B cell (primary cell): Measurements from ENCODE around the gene ADD3. TPM values are rescaled to one million over a fixed set of nuclear protein-coding genes. Genes with fewer than 3 reads are reported as not detected.
"Not testable (repeated sequence)": the region's sequence is repeated elsewhere in the genome, so short reads cannot be mapped to it uniquely, and the experiment has no call there.

Experiments used
- ATAC-seq: fragments of 200-7000 bp; cut with Tn5 transposase; one replicate; pipeline ENCODE4 v1.10.0; 2021; ENCODE audit warnings: low read depth, mild to moderate bottlenecking, moderate number of reproducible peaks, moderate library complexity
- CTCF ChIA-PET: fragments of 350-600 bp; sonication (Branson Sonifier 250); formaldehyde crosslinking; loops from one replicate; lab custom pipeline; 2021; ENCODE audit warnings: antibody characterized with exemption, inconsistent platforms; lab: Charles Lee
- POLR2A ChIA-PET: fragments of 350-600 bp; sonication (Branson Sonifier 250); formaldehyde crosslinking; loops from one replicate; lab custom pipeline; 2021; ENCODE audit warnings: antibody characterized with exemption; lab: Charles Lee
- DNase-seq: peaks from one replicate; pipeline ENCODE4 v3.0.0; 2013
- H2AFZ ChIP-seq: 2 replicates; pipeline ENCODE4 v1.6.1; 2012; ENCODE audit warnings: mild to moderate bottlenecking, low read depth, low read length; ENCODE audit not compliant: insufficient read depth, poor library complexity, severe bottlenecking
- H3K27ac ChIP-seq, 2 donors: 1 replicate in 1 of 2; 2 replicates in 1 of 2; pipeline ENCODE4 v1.5.1; 2012 to 2013; ENCODE audit warnings: low read length in 2 of 2, mild to moderate bottlenecking in 2 of 2, moderate library complexity in 1 of 2
- H3K27me3 ChIP-seq, 4 experiments: fragments of 200-600 bp in 1 of 4; sonication (generic) in 1 of 4; replicated peaks in 1 of 4; 1 replicate in 2 of 4; 2 replicates in 2 of 4; pipeline versions ENCODE4 v1.6.1 to v1.7.0; 2013 to 2016; ENCODE audit warnings: low read length in 3 of 4, mild to moderate bottlenecking in 2 of 4, mixed read lengths in 1 of 4, moderate library complexity in 1 of 4; ENCODE audit not compliant: insufficient read depth in 4 of 4, control insufficient read depth in 3 of 4; ENCODE audit errors: control extremely low read depth in 1 of 4
- H3K36me3 ChIP-seq, 2 experiments: replicated peaks in 1 of 2; 1 replicate in 1 of 2; 2 replicates in 1 of 2; pipeline versions ENCODE4 v1.6.1 to v1.7.1; 2013; ENCODE audit warnings: low read length in 1 of 2; ENCODE audit not compliant: insufficient read depth in 2 of 2, control insufficient read depth in 1 of 2; ENCODE audit errors: control extremely low read depth in 1 of 2, extremely low read depth in 1 of 2
- H3K4me1 ChIP-seq, 2 donors: fragments of 200-600 bp in 1 of 2; sonication (generic) in 1 of 2; 1 replicate in 1 of 2; 2 replicates in 1 of 2; pipeline versions ENCODE4 v1.5.1 to v1.6.1; 2013 to 2017; ENCODE audit warnings: low read length in 2 of 2; ENCODE audit not compliant: control insufficient read depth in 2 of 2, insufficient read depth in 2 of 2
- H3K4me2 ChIP-seq: replicated peaks from 2 replicates; pipeline ENCODE3; 2012; ENCODE audit warnings: mild to moderate bottlenecking, low read depth, low read length; ENCODE audit not compliant: poor library complexity, severe bottlenecking
- H3K4me3 ChIP-seq, 5 experiments: fragments of 200-600 bp in 1 of 5; sonication (generic) in 1 of 5; 1 replicate in 3 of 5; 2 replicates in 2 of 5; pipeline versions ENCODE4 v1.5.1 to v1.7.0; 2011 to 2016; ENCODE audit warnings: low read length in 4 of 5, mild to moderate bottlenecking in 4 of 5, low read depth in 2 of 5, control low read depth in 1 of 5, moderate library complexity in 1 of 5; ENCODE audit not compliant: insufficient read depth in 1 of 5; ENCODE audit errors: control extremely low read depth in 1 of 5, extremely low read depth in 1 of 5
- H3K79me2 ChIP-seq: fragments of 200-600 bp; sonication (generic); one replicate; pipeline ENCODE4 v1.6.0; 2016; ENCODE audit warnings: low read length; ENCODE audit not compliant: control insufficient read depth, insufficient read depth
- H3K9ac ChIP-seq: fragments of 200-600 bp; sonication (generic); 2 replicates; pipeline ENCODE4 v1.6.1; 2017; ENCODE audit warnings: mild to moderate bottlenecking, low read length, moderate library complexity
- H3K9me3 ChIP-seq, 3 donors: one replicate each; pipeline versions ENCODE4 v1.6.1 to v1.7.1; 2013; ENCODE audit warnings: low read length in 2 of 3; ENCODE audit not compliant: control insufficient read depth in 2 of 3, insufficient read depth in 1 of 3; ENCODE audit errors: control extremely low read depth in 1 of 3
- H4K20me1 ChIP-seq: 2 replicates; pipeline ENCODE4 v1.6.0; 2012; ENCODE audit warnings: mild to moderate bottlenecking, low read length; ENCODE audit not compliant: insufficient read depth, control insufficient read depth, poor library complexity, severe bottlenecking
- H3K27ac Mint-ChIP-seq: one replicate; pipeline ENCODE4 v1.8.0; 2021; ENCODE audit warnings: mixed read lengths
- H3K27me3 Mint-ChIP-seq: one replicate; pipeline ENCODE4 v1.8.0; 2021; ENCODE audit warnings: mixed read lengths
- H3K4me1 Mint-ChIP-seq: one replicate; pipeline ENCODE4 v1.8.0; 2021; ENCODE audit warnings: mixed read lengths
- H3K4me3 Mint-ChIP-seq: one replicate; pipeline ENCODE4 v1.8.0; 2021; ENCODE audit warnings: mixed read lengths
- H3K9me3 Mint-ChIP-seq: one replicate; pipeline ENCODE4 v1.8.0; 2022; ENCODE audit warnings: mixed read lengths; ENCODE audit not compliant: insufficient read depth
- CTCF ChIP-seq: fragments of 200-600 bp; IDR thresholded peaks from one replicate; pipeline ENCODE4 v1.8.0; 2022; ENCODE audit warnings: antibody characterized with exemption, mild to moderate bottlenecking
- EZH2 ChIP-seq: IDR thresholded peaks from 2 replicates; pipeline ENCODE4 v1.6.1; 2012; ENCODE audit warnings: borderline replicate concordance, low read depth, mild to moderate bottlenecking, moderate library complexity, low read length; ENCODE audit not compliant: insufficient read depth, poor library complexity, severe bottlenecking
- WGBS: methylation state at CpG from one replicate; pipeline ENCODE4 v1.1.5; 2013; ENCODE audit warnings: missing lambda C conversion rate; ENCODE audit not compliant: insufficient coverage; 5-methylcytosine and 5-hydroxymethylcytosine counted together
- intact Hi-C: fragments of 100-400 bp; cut with micrococcal nuclease; formaldehyde crosslinking; loops from one replicate; pipeline ENCODE4 v1.10.0; 2022
- polyA plus RNA-seq: library from polyadenylated mRNA; depleted of rRNA; stranded (reverse); fragments of >200 nt; gene quantifications from 2 replicates; pipeline ENCODE4 v1.2.3, GENCODE V29; 2012
- total RNA-seq, 2 donors: library from RNA; stranded (reverse); fragments of 120-200 nt in 1 of 2; gene quantifications; 1 replicate in 1 of 2; 2 replicates in 1 of 2; pipeline versions ENCODE4 v1.2.3 to v1.2.4, GENCODE V29; 2013 to 2022

Gene ADD3
- total and polyA plus RNA-seq, 2 donors (not counting 1 experiment from before 2014, with no cell fraction given), result 156 to 185 TPM

- TF ChIP-seq CTCF (no peak), EZH2 (no peak)
- CTCF ChIA-PET, result interaction anchor here (0.5 kb wide), 1 partner anchor 13 kb away, joined by 3 read pairs; no protein-coding TSS in a partner anchor
- DNase-seq, result no peak
- Mint-ChIP-seq H3K4me3 (no peak overlapping the region), H3K27me3 (no peaks in the 10 kb centered on the region), H3K4me1 (peaks cover 32% of the 10 kb centered on the region), H3K27ac (no peak overlapping the region), H3K9me3 (peaks cover 5% of the 10 kb centered on the region)
- POLR2A ChIA-PET, result no interaction called here
- no peak for ATAC-seq
- Histone ChIP-seq H4K20me1 (peaks cover 16% of the 10 kb centered on the region), H3K79me2 (peaks cover 95% of the 10 kb centered on the region), H3K27me3 (no peaks in the 10 kb centered on the region), H3K9me3 (peaks cover 2 to 18% (median 14%) of the 10 kb centered on the region in 3 donors), H2AFZ (no peak overlapping the region), H3K27ac (no peak overlapping the region), H3K4me3 (no peak overlapping the region), H3K4me1 (peaks cover under 1 to 2% of the 10 kb centered on the region in 2 donors), H3K9ac (no peak overlapping the region), H3K4me2 (no peak overlapping the region), H3K36me3 (no peaks in the 10 kb centered on the region)
- 91% methylated on average over 2 of the region's 2 CpGs for WGBS
- intact Hi-C loops, result loop anchor here (5.0 kb wide), 1 partner anchor 33 kb away; no protein-coding TSS in a partner anchor
Observed at GRCh38 chr10:110044681-110045080, 36.9 kb downstream of the ADD3 start.

- Histone ChIP-seq H3K9ac (no peak overlapping the region), H4K20me1 (peaks cover 14% of the 10 kb centered on the region), H2AFZ (no peak overlapping the region), H3K4me3 (no peak overlapping the region), H3K27ac (no peak overlapping the region), H3K79me2 (peaks cover 95% of the 10 kb centered on the region), H3K4me2 (no peak overlapping the region), H3K9me3 (peaks cover 2 to 18% (median 14%) of the 10 kb centered on the region in 3 donors), H3K4me1 (peaks cover 0 to 1% of the 10 kb centered on the region in 2 donors), H3K27me3 (no peaks in the 10 kb centered on the region), H3K36me3 (peaks cover 0 to 5% of the 10 kb centered on the region in 2 experiments)
- intact Hi-C loops, result no loop called here
- CTCF ChIA-PET, result interaction anchor here (0.7 to 1.0 kb wide), 2 partner anchors 12 to 65 kb away, joined by 3 to 4 read pairs; no protein-coding TSS in a partner anchor
- DNase-seq (no peak), ATAC-seq (no peak)
- Mint-ChIP-seq H3K9me3 (peaks cover 5% of the 10 kb centered on the region), H3K4me1 (peaks cover 30% of the 10 kb centered on the region), H3K4me3 (no peak overlapping the region), H3K27me3 (no peaks in the 10 kb centered on the region), H3K27ac (no peak overlapping the region)
- POLR2A ChIA-PET, result interaction anchor here (0.6 kb wide), 1 partner anchor 181 kb away, joined by 6 read pairs; no protein-coding TSS in a partner anchor
- WGBS, result no CpG with 5 or more reads among the region's 2 CpGs
- no peak for TF ChIP-seq EZH2
- TF ChIP-seq CTCF, result no peak
Observed at GRCh38 chr10:110045772-110046171, 38.0 kb downstream of the ADD3 start.

- CTCF ChIA-PET, H3K9ac ChIP-seq, H3K4me3 ChIP-seq, H3K9me3 Mint-ChIP-seq, DNase-seq, H3K27ac Mint-ChIP-seq, H3K27ac ChIP-seq, H3K4me3 Mint-ChIP-seq, H3K27me3 Mint-ChIP-seq, H3K36me3 ChIP-seq, H4K20me1 ChIP-seq, intact Hi-C loops, H2AFZ ChIP-seq, ATAC-seq, POLR2A ChIA-PET, H3K4me2 ChIP-seq, H3K27me3 ChIP-seq: not testable (repeated sequence)
- no CpG with 5 or more reads among the region's 2 CpGs for WGBS
- Histone ChIP-seq H3K9me3 (peaks cover 2 to 18% (median 14%) of the 10 kb centered on the region in 3 donors), H3K79me2 (peaks cover 93% of the 10 kb centered on the region), H3K4me1 (peaks cover 10 to 19% of the 10 kb centered on the region in 2 donors)
- H3K4me1 Mint-ChIP-seq, result peaks cover 46% of the 10 kb centered on the region
Observed at GRCh38 chr10:110048145-110048544, 40.4 kb downstream of the ADD3 start.
